DOHH2 (cell line): ENCODE data around the gene NME7.

Source experiments
- H3F3A ChIP-seq: fragments of 200-600 bp; sonication (generic), shearing (Covaris generic); 2 replicates; pipeline ENCODE4 v1.6.0; 2016; ENCODE audit warnings: antibody characterized with exemption, mild to moderate bottlenecking; ENCODE audit not compliant: control insufficient read depth, insufficient read depth
- H3K27ac ChIP-seq: fragments of 200-600 bp; sonication (generic); 2 replicates; pipeline ENCODE4 v1.5.1; 2014; ENCODE audit warnings: low read depth, mild to moderate bottlenecking, low read length, moderate library complexity
- H3K27me3 ChIP-seq: fragments of 200-600 bp; sonication (generic); 2 replicates; pipeline ENCODE4 v1.6.1; 2014; ENCODE audit warnings: mild to moderate bottlenecking, low read length, mixed read lengths; ENCODE audit not compliant: control insufficient read depth
- H3K36me3 ChIP-seq: fragments of 200-600 bp; sonication (generic); 2 replicates; pipeline ENCODE4 v1.6.1; 2014; ENCODE audit warnings: mild to moderate bottlenecking, low read length, moderate library complexity, mixed read lengths; ENCODE audit not compliant: control insufficient read depth
- H3K4me1 ChIP-seq: fragments of 200-600 bp; sonication (generic); 2 replicates; pipeline ENCODE4 v1.6.1; 2014; ENCODE audit warnings: mild to moderate bottlenecking, low read length, mixed read lengths; ENCODE audit not compliant: control insufficient read depth
- H3K4me2 ChIP-seq: fragments of 200-600 bp; sonication (generic); 2 replicates; pipeline ENCODE4 v1.6.0; 2014; ENCODE audit warnings: mild to moderate bottlenecking, low read length, moderate library complexity
- H3K4me3 ChIP-seq: fragments of 200-600 bp; sonication (generic); 2 replicates; pipeline ENCODE4 v1.5.1; 2014; ENCODE audit warnings: mild to moderate bottlenecking, low read length, mixed read lengths
- H3K79me2 ChIP-seq: fragments of 200-600 bp; sonication (generic); 2 replicates; pipeline ENCODE4 v1.6.1; 2014; ENCODE audit warnings: mild to moderate bottlenecking, low read length, mixed read lengths; ENCODE audit not compliant: control insufficient read depth
- H3K9me2 ChIP-seq: fragments of 200-600 bp; sonication (generic); replicated peaks from 2 replicates; pipeline ENCODE4 v1.6.1; 2014; ENCODE audit warnings: mild to moderate bottlenecking, low read length, mixed read lengths; ENCODE audit not compliant: control insufficient read depth
- H3K9me3 ChIP-seq: fragments of 200-600 bp; sonication (generic); 2 replicates; pipeline ENCODE4 v1.6.1; 2014; ENCODE audit warnings: antibody characterized with exemption, low read length, mixed read lengths; ENCODE audit not compliant: control insufficient read depth, insufficient read depth
- H4K20me1 ChIP-seq: fragments of 200-600 bp; sonication (generic); 2 replicates; pipeline ENCODE4 v1.6.0; 2014; ENCODE audit warnings: low read depth, mild to moderate bottlenecking, antibody characterized with exemption, low read length, moderate library complexity; ENCODE audit not compliant: control insufficient read depth, insufficient read depth
- CTCF ChIP-seq: fragments of 200-600 bp; sonication (generic); IDR thresholded peaks from one replicate; pipeline ENCODE4 v1.5.1; 2014; ENCODE audit warnings: antibody characterized with exemption, mild to moderate bottlenecking, low read depth, low read length; ENCODE audit not compliant: poor library complexity, severe bottlenecking
- EZH2phosphoT487 ChIP-seq: fragments of 200-600 bp; sonication (generic); IDR thresholded peaks from 2 replicates; pipeline ENCODE4 v1.6.1; 2017; ENCODE audit warnings: borderline replicate concordance, mild to moderate bottlenecking, antibody characterized with exemption, low read length, moderate library complexity, mixed read lengths

The NME7 gene

DNA sequence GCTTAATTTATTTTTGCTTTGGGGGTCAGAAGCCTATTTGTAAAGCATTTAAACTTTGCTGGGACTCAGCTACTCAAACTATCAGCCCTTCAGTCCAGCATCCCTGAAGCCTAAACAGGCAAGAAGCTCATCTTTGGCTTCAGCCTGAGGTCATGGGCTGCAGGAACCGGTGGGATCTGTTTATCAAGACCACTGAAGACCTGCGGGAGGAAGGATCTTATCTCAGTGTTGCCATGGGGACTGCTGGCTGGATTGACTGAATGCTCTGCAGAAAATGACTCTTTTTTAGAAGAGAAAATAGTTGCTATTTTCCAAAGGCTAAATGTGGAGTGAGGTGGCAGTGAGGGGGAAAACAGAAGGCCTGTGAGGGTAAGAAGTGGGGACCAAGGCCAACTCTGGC, 281.7 kb downstream of the NME7 start:
- no peak for TF ChIP-seq EZH2phosphoT487
- TF ChIP-seq CTCF: no peak
- H3K27ac ChIP-seq: no peak overlapping the region

More for the DNA sequence above, 281.7 kb downstream of the NME7 start:
- Histone ChIP-seq H3K4me2 (no peak overlapping the region), H4K20me1 (no peaks in the 10 kb centered on the region), H3K36me3 (no peaks in the 10 kb centered on the region), H3K79me2 (no peaks in the 10 kb centered on the region), H3K27me3 (peaks cover 11% of the 10 kb centered on the region), H3K9me2 (no peaks in the 10 kb centered on the region), H3F3A (no peaks in the 10 kb centered on the region), H3K4me3 (no peak overlapping the region), H3K9me3 (no peaks in the 10 kb centered on the region), H3K4me1 (no peaks in the 10 kb centered on the region)
